Keratinocyte (primary cell): ENCODE measurements around the gene PKHD1. TPM values are rescaled to one million over a fixed set of nuclear protein-coding genes. Genes with fewer than 3 reads are reported as not detected.

Experiments used
- DNase-seq: peaks from one replicate; pipeline ENCODE4 v3.0.0-alpha.2; 2011; ENCODE audit warnings: low read depth, missing footprints, low spot score
- FAIRE-seq: peaks from 2 replicates; lab custom pipeline; 2011; peaks lifted over from hg19 to GRCh38; lab: Jason Lieb, UNC
- H2AFZ ChIP-seq: 2 replicates; pipeline ENCODE4 v1.6.0; 2012; ENCODE audit warnings: low read length, control low read depth, inconsistent platforms; ENCODE audit not compliant: control insufficient read depth
- H3K27ac ChIP-seq: 2 replicates; pipeline ENCODE4 v1.5.1; 2011; ENCODE audit warnings: low read length; ENCODE audit not compliant: control insufficient read depth, insufficient read depth
- H3K27me3 ChIP-seq: 3 replicates; pipeline ENCODE4 v1.6.0; 2011; ENCODE audit warnings: low read length; ENCODE audit not compliant: control insufficient read depth, insufficient read depth; ENCODE audit errors: extremely low read depth
- H3K36me3 ChIP-seq, 2 experiments: 2 replicates in 1 of 2; 3 replicates in 1 of 2; pipeline ENCODE4 v1.5.1; 2011; ENCODE audit warnings: low read length in 2 of 2, mild to moderate bottlenecking in 1 of 2; ENCODE audit not compliant: control insufficient read depth in 2 of 2, insufficient read depth in 2 of 2; ENCODE audit errors: extremely low read depth in 1 of 2
- H3K4me1 ChIP-seq: 3 replicates; pipeline ENCODE4 v1.5.1; 2011; ENCODE audit warnings: low read length; ENCODE audit not compliant: control insufficient read depth, insufficient read depth; ENCODE audit errors: extremely low read depth
- H3K4me2 ChIP-seq: 3 replicates; pipeline ENCODE4 v1.6.0; 2011; ENCODE audit warnings: low read depth, low read length; ENCODE audit not compliant: control insufficient read depth, insufficient read depth; ENCODE audit errors: extremely low read depth
- H3K4me3 ChIP-seq, 3 experiments: fragments of 200-600 bp in 1 of 3; sonication (generic) in 1 of 3; 2 replicates in 2 of 3; 3 replicates in 1 of 3; pipeline ENCODE4 v1.5.1; 2011 to 2016; ENCODE audit warnings: low read length in 3 of 3, mild to moderate bottlenecking in 3 of 3, control low read depth in 2 of 3, inconsistent platforms in 1 of 3, low read depth in 1 of 3, mixed read lengths in 1 of 3, mixed run types in 1 of 3, moderate library complexity in 1 of 3; ENCODE audit not compliant: control insufficient read depth in 2 of 3, insufficient read depth in 2 of 3; ENCODE audit errors: extremely low read depth in 1 of 3
- H3K79me2 ChIP-seq: 2 replicates; pipeline ENCODE4 v1.6.0; 2012; ENCODE audit warnings: low read length; ENCODE audit not compliant: control insufficient read depth, insufficient read depth
- H3K9ac ChIP-seq: 3 replicates; pipeline ENCODE4 v1.6.0; 2011; ENCODE audit warnings: low read length; ENCODE audit not compliant: control insufficient read depth, insufficient read depth; ENCODE audit errors: extremely low read depth
- H3K9me1 ChIP-seq: 3 replicates; pipeline ENCODE4 v1.6.0; 2011; ENCODE audit warnings: low read length; ENCODE audit not compliant: control insufficient read depth, insufficient read depth; ENCODE audit errors: extremely low read depth
- H3K9me3 ChIP-seq: 2 replicates; pipeline ENCODE4 v1.5.1; 2012; ENCODE audit warnings: low read depth, low read length; ENCODE audit not compliant: control insufficient read depth
- H4K20me1 ChIP-seq: 3 replicates; pipeline ENCODE4 v1.6.0; 2011; ENCODE audit warnings: low read length; ENCODE audit not compliant: control insufficient read depth, insufficient read depth; ENCODE audit errors: extremely low read depth
- EZH2 ChIP-seq: IDR thresholded peaks from one replicate; pipeline ENCODE4 v1.6.1; 2012; ENCODE audit warnings: inconsistent platforms, mild to moderate bottlenecking, low read length, moderate library complexity
- dilution Hi-C: fragments of 300-500 bp; cut with MboI; formaldehyde crosslinking; loops from one replicate; pipeline ENCODE4 v1.7.0; 2020; ENCODE audit warnings: low sequenced_read_pairs; ENCODE audit not compliant: extremely low pct_ligation_motif_present
- polyA plus RNA-seq, 5 experiments: library from polyadenylated mRNA; depleted of rRNA in 3 of 5; stranded (reverse) in 3 of 5; stranded (forward) in 1 of 5; unstranded in 1 of 5; fragments of >200 nt; gene quantifications; 1 replicate in 1 of 5; 2 replicates in 3 of 5; 3 replicates in 1 of 5; pipeline versions ENCODE4 v1.2.1 to v1.2.3, GENCODE V29; 2011 to 2012; ENCODE audit warnings: missing spikeins in 2 of 5, low read depth in 1 of 5, low replicate concordance in 1 of 5
- TF ChIP-seq, protein P1 (sequence below), 3 experiments: IDR thresholded peaks in 1 of 3; conservative IDR thresholded peaks in 1 of 3; optimal IDR thresholded peaks in 1 of 3; 2 replicates in 2 of 3; 3 replicates in 1 of 3; pipeline versions ENCODE3 to v1.5.1; 2011; ENCODE audit warnings: low read length in 3 of 3, mild to moderate bottlenecking in 3 of 3, moderate library complexity in 2 of 3, control low read depth in 1 of 3, inconsistent platforms in 1 of 3; ENCODE audit not compliant: insufficient read depth in 2 of 3; ENCODE audit errors: extremely low read depth in 1 of 3

PKHD1 gene
- polyA plus RNA-seq, 1 donor (not counting 4 experiments of a cell fraction or from before 2014, with no cell fraction given), result under 0.01 TPM

DNA sequence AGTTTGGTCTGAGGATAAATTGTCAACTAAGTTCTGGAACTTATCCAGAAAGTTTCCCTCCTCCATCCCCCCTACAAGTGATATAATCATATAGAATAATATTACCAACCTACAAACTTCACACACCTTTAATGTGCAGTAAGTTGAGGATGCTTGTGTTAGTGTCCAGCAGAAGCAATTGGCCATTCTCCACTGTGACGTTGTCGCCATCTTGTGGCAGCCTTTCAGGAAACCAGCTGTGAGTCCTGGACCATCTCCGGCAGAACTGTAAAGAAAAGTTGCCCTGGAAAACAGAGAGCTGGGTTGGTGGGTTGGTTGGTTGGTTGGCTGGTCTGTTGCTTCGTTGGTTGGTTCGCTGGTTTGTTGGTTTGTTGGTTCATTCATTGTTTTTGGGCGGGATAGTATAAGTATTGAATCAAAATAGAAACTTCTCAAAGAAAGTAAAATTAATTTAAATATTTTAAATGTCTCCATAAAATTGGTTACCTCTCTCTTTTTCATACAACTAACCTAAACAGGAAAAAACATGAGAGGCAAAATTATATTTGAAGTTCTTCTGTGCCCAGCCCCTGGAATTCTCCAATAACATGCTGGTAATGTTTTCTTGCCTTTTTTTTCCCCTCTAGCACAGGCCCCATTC, 127.5 kb downstream of the PKHD1 start:
- H3K9me3 ChIP-seq, result no peaks in the 10 kb centered on the region
- H3K9me1 ChIP-seq, result no peaks in the 10 kb centered on the region
- no peaks in the 10 kb centered on the region for H3K4me1 ChIP-seq
- FAIRE-seq (no peak), DNase-seq (peak; percentile 5)
- H4K20me1 ChIP-seq, result no peaks in the 10 kb centered on the region
- no peak overlapping the region for H3K4me2 ChIP-seq
- no peak overlapping the region for H3K27ac ChIP-seq
- no peak overlapping the region for H2AFZ ChIP-seq
- dilution Hi-C loops, result no loop called here
- no peak overlapping the region for H3K4me3 ChIP-seq
- H3K79me2 ChIP-seq, result no peaks in the 10 kb centered on the region
- no peak overlapping the region for H3K9ac ChIP-seq
- H3K36me3 ChIP-seq, result no peaks in the 10 kb centered on the region
- no peak for TF ChIP-seq EZH2
- TF ChIP-seq, protein P1, sequence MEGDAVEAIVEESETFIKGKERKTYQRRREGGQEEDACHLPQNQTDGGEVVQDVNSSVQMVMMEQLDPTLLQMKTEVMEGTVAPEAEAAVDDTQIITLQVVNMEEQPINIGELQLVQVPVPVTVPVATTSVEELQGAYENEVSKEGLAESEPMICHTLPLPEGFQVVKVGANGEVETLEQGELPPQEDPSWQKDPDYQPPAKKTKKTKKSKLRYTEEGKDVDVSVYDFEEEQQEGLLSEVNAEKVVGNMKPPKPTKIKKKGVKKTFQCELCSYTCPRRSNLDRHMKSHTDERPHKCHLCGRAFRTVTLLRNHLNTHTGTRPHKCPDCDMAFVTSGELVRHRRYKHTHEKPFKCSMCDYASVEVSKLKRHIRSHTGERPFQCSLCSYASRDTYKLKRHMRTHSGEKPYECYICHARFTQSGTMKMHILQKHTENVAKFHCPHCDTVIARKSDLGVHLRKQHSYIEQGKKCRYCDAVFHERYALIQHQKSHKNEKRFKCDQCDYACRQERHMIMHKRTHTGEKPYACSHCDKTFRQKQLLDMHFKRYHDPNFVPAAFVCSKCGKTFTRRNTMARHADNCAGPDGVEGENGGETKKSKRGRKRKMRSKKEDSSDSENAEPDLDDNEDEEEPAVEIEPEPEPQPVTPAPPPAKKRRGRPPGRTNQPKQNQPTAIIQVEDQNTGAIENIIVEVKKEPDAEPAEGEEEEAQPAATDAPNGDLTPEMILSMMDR (optimal IDR thresholded peaks at IDR 0.05 in 1 of 3, IDR thresholded peaks at IDR 0.05 in 1 of 3, conservative IDR thresholded peaks at IDR 0.05 in 1 of 3; ENCODE audit: extremely low read depth in 1 of 3, insufficient read depth in 2 of 3, low read length in 3 of 3), result peak; percentile 81 to 94 (median 85)
- no peaks in the 10 kb centered on the region for H3K27me3 ChIP-seq

DNA sequence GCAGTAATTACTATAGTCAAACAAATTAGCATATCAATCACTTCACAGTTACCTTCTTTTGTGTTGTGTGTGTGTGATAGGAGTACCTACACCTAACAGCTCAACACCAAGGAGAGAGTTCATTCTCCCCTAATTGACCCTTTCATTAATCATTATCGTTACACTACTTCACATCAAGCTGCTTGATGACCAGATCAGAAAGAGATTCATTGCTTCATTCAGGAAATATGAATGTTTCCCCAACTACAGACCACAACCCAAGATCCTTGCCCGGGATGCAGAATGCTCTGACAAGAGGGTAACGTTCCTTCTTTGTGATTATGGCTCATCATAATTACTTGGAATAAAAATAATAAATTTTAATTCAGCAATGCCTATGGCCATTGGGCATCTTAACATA, 132.7 kb downstream of the PKHD1 start:
- H3K4me1 ChIP-seq, result no peaks in the 10 kb centered on the region
- H2AFZ ChIP-seq, result no peak overlapping the region
- no peaks in the 10 kb centered on the region for H3K36me3 ChIP-seq
- H3K4me3 ChIP-seq, result no peak overlapping the region
- no peaks in the 10 kb centered on the region for H3K9me3 ChIP-seq
- H3K27me3 ChIP-seq, result no peaks in the 10 kb centered on the region
- dilution Hi-C loops, result no loop called here
- H3K79me2 ChIP-seq, result no peaks in the 10 kb centered on the region
- no peak overlapping the region for H3K27ac ChIP-seq
- H3K4me2 ChIP-seq, result no peak overlapping the region
- TF ChIP-seq EZH2, result no peak
- TF ChIP-seq, protein P1 (optimal IDR thresholded peaks at IDR 0.05 in 1 of 3, IDR thresholded peaks at IDR 0.05 in 1 of 3, conservative IDR thresholded peaks at IDR 0.05 in 1 of 3; ENCODE audit: extremely low read depth in 1 of 3, insufficient read depth in 2 of 3, low read length in 3 of 3), result no peak
- no peak overlapping the region for H3K9ac ChIP-seq
- FAIRE-seq (no peak), DNase-seq (no peak)
- no peaks in the 10 kb centered on the region for H3K9me1 ChIP-seq
- H4K20me1 ChIP-seq, result no peaks in the 10 kb centered on the region
